Measurements from ENCODE around the gene BAG5.

BAG5 gene

GRCh38 chr14:103563226-103563620, 766 bp upstream of the BAG5 start:
- H3K36me3 ChIP-seq (ENCODE audit: control insufficient read depth in 2 of 2, insufficient read depth in 2 of 2, low read length in 2 of 2) = peaks cover 13 to 24% of the 10 kb centered on the region in 2 donors
- H3K4me1 ChIP-seq (ENCODE audit: control insufficient read depth, insufficient read depth, low read length) = peaks cover 44% of the 10 kb centered on the region
- peak overlapping the region; percentile 80 for H3K27ac ChIP-seq (ENCODE audit: low read length)
- peak overlapping the region; percentile 84 to 87 for H3K4me3 ChIP-seq (ENCODE audit: low read length in 2 of 2)
- no peaks in the 10 kb centered on the region for H3K27me3 ChIP-seq (ENCODE audit: control insufficient read depth in 1 of 2, insufficient read depth in 2 of 2, low read length in 2 of 2)
- peak overlapping the region; percentile 58 to 67 for H3K9ac ChIP-seq (ENCODE audit: low read length in 2 of 2)
- no peaks in the 10 kb centered on the region for H3K9me3 ChIP-seq (ENCODE audit: control insufficient read depth in 2 of 2, low read length in 2 of 2)

GRCh38 chr14:103562179-103562428, 353 bp downstream of the BAG5 start:
- Histone ChIP-seq H3K27ac (ENCODE audit: low read length) (peak overlapping the region; percentile 80), H3K36me3 (ENCODE audit: control insufficient read depth in 2 of 2, insufficient read depth in 2 of 2, low read length in 2 of 2) (peaks cover 13 to 25% of the 10 kb centered on the region in 2 donors), H3K4me3 (ENCODE audit: low read length in 2 of 2) (peak overlapping the region; percentile 87 to 88), H3K4me1 (ENCODE audit: control insufficient read depth, insufficient read depth, low read length) (peaks cover 48% of the 10 kb centered on the region), H3K9me3 (ENCODE audit: control insufficient read depth in 2 of 2, low read length in 2 of 2) (no peaks in the 10 kb centered on the region), H3K9ac (ENCODE audit: low read length in 2 of 2) (peak overlapping the region; percentile 67 to 83), H3K27me3 (ENCODE audit: control insufficient read depth in 1 of 2, insufficient read depth in 2 of 2, low read length in 2 of 2) (no peaks in the 10 kb centered on the region)

GRCh38 chr14:103561381-103562178, 877 bp downstream of the BAG5 start:
- H3K9ac ChIP-seq (ENCODE audit: low read length in 2 of 2) = peak overlapping the region; percentile 67 to 83
- H3K36me3 ChIP-seq (ENCODE audit: control insufficient read depth in 2 of 2, insufficient read depth in 2 of 2, low read length in 2 of 2) = peaks cover 13 to 22% of the 10 kb centered on the region in 2 donors
- H3K9me3 ChIP-seq (ENCODE audit: control insufficient read depth in 2 of 2, low read length in 2 of 2) = no peaks in the 10 kb centered on the region
- peak overlapping the region; percentile 87 to 88 for H3K4me3 ChIP-seq (ENCODE audit: low read length in 2 of 2)
- H3K27ac ChIP-seq (ENCODE audit: low read length) = peak overlapping the region; percentile 80
- H3K4me1 ChIP-seq (ENCODE audit: control insufficient read depth, insufficient read depth, low read length) = peaks cover 47% of the 10 kb centered on the region
- H3K27me3 ChIP-seq (ENCODE audit: control insufficient read depth in 1 of 2, insufficient read depth in 2 of 2, low read length in 2 of 2) = no peaks in the 10 kb centered on the region

GRCh38 chr14:103560691-103561090, 1.8 kb downstream of the BAG5 start:
- H3K27ac ChIP-seq (ENCODE audit: low read length) = no peak overlapping the region
- H3K27me3 ChIP-seq (ENCODE audit: control insufficient read depth in 1 of 2, insufficient read depth in 2 of 2, low read length in 2 of 2) = no peaks in the 10 kb centered on the region
- H3K9ac ChIP-seq (ENCODE audit: low read length in 2 of 2) = peak overlapping the region in 1 of 2 donors; percentile 67
- H3K36me3 ChIP-seq (ENCODE audit: control insufficient read depth in 2 of 2, insufficient read depth in 2 of 2, low read length in 2 of 2) = peaks cover 13 to 20% of the 10 kb centered on the region in 2 donors
- peaks cover 47% of the 10 kb centered on the region for H3K4me1 ChIP-seq (ENCODE audit: control insufficient read depth, insufficient read depth, low read length)
- H3K9me3 ChIP-seq (ENCODE audit: control insufficient read depth in 2 of 2, low read length in 2 of 2) = no peaks in the 10 kb centered on the region
- peak overlapping the region in 1 of 2 donors; percentile 88 for H3K4me3 ChIP-seq (ENCODE audit: low read length in 2 of 2)

GRCh38 chr14:103559766-103560165, 2.7 kb downstream of the BAG5 start:
- H3K4me3 ChIP-seq (ENCODE audit: low read length in 2 of 2) = no peak overlapping the region
- H3K27ac ChIP-seq (ENCODE audit: low read length) = no peak overlapping the region
- peaks cover 13 to 20% of the 10 kb centered on the region in 2 donors for H3K36me3 ChIP-seq (ENCODE audit: control insufficient read depth in 2 of 2, insufficient read depth in 2 of 2, low read length in 2 of 2)
- H3K9me3 ChIP-seq (ENCODE audit: control insufficient read depth in 2 of 2, low read length in 2 of 2) = no peaks in the 10 kb centered on the region
- H3K9ac ChIP-seq (ENCODE audit: low read length in 2 of 2) = no peak overlapping the region
- peaks cover 54% of the 10 kb centered on the region for H3K4me1 ChIP-seq (ENCODE audit: control insufficient read depth, insufficient read depth, low read length)
- H3K27me3 ChIP-seq (ENCODE audit: control insufficient read depth in 1 of 2, insufficient read depth in 2 of 2, low read length in 2 of 2) = no peaks in the 10 kb centered on the region

GRCh38 chr14:103558071-103558882, 4.2 kb downstream of the BAG5 start:
- Histone ChIP-seq H3K9me3 (ENCODE audit: control insufficient read depth in 2 of 2, low read length in 2 of 2) (no peaks in the 10 kb centered on the region), H3K36me3 (ENCODE audit: control insufficient read depth in 2 of 2, insufficient read depth in 2 of 2, low read length in 2 of 2) (peaks cover 13 to 20% of the 10 kb centered on the region in 2 donors), H3K4me1 (ENCODE audit: control insufficient read depth, insufficient read depth, low read length) (peaks cover 56% of the 10 kb centered on the region), H3K27me3 (ENCODE audit: control insufficient read depth in 1 of 2, insufficient read depth in 2 of 2, low read length in 2 of 2) (no peaks in the 10 kb centered on the region), H3K27ac (ENCODE audit: low read length) (peak overlapping the region; percentile 58), H3K4me3 (ENCODE audit: low read length in 2 of 2) (no peak overlapping the region), H3K9ac (ENCODE audit: low read length in 2 of 2) (peak overlapping the region in 1 of 2 donors; percentile 51)

GRCh38 chr14:103556946-103557758, 5.3 kb downstream of the BAG5 start:
- Histone ChIP-seq H3K4me3 (ENCODE audit: low read length in 2 of 2) (peak overlapping the region in 1 of 2 donors; percentile 49), H3K9me3 (ENCODE audit: control insufficient read depth in 2 of 2, low read length in 2 of 2) (no peaks in the 10 kb centered on the region), H3K27ac (ENCODE audit: low read length) (peak overlapping the region; percentile 58), H3K27me3 (ENCODE audit: control insufficient read depth in 1 of 2, insufficient read depth in 2 of 2, low read length in 2 of 2) (no peaks in the 10 kb centered on the region), H3K4me1 (ENCODE audit: control insufficient read depth, insufficient read depth, low read length) (peaks cover 67% of the 10 kb centered on the region), H3K9ac (ENCODE audit: low read length in 2 of 2) (peak overlapping the region in 1 of 2 donors; percentile 42), H3K36me3 (ENCODE audit: control insufficient read depth in 2 of 2, insufficient read depth in 2 of 2, low read length in 2 of 2) (peaks cover 13 to 20% of the 10 kb centered on the region in 2 donors)

- peak overlapping the region; percentile 53 for H3K27ac ChIP-seq (ENCODE audit: low read length)
Observed at GRCh38 chr14:103555559-103556337, 6.7 kb downstream of the BAG5 start.

GRCh38 chr14:103552846-103553210, 9.6 kb downstream of the BAG5 start:
- H3K9ac ChIP-seq (ENCODE audit: low read length in 2 of 2) = peak overlapping the region; percentile 84 to 88
- no peaks in the 10 kb centered on the region for H3K27me3 ChIP-seq (ENCODE audit: control insufficient read depth in 1 of 2, insufficient read depth in 2 of 2, low read length in 2 of 2)
- H3K4me1 ChIP-seq (ENCODE audit: control insufficient read depth, insufficient read depth, low read length) = peaks cover 76% of the 10 kb centered on the region
- H3K4me3 ChIP-seq (ENCODE audit: low read length in 2 of 2) = peak overlapping the region; percentile 34 to 66
- no peaks in the 10 kb centered on the region for H3K9me3 ChIP-seq (ENCODE audit: control insufficient read depth in 2 of 2, low read length in 2 of 2)
- peak overlapping the region; percentile 98 for H3K27ac ChIP-seq (ENCODE audit: low read length)
- no peaks in the 10 kb centered on the region for H3K36me3 ChIP-seq (ENCODE audit: control insufficient read depth in 2 of 2, insufficient read depth in 2 of 2, low read length in 2 of 2)

More at GRCh38 chr14:103555559-103556337, 6.7 kb downstream of the BAG5 start:
- peaks cover 71% of the 10 kb centered on the region for H3K4me1 ChIP-seq (ENCODE audit: control insufficient read depth, insufficient read depth, low read length)
- H3K27me3 ChIP-seq (ENCODE audit: control insufficient read depth in 1 of 2, insufficient read depth in 2 of 2, low read length in 2 of 2) = no peaks in the 10 kb centered on the region
- H3K9ac ChIP-seq (ENCODE audit: low read length in 2 of 2) = no peak overlapping the region
- H3K4me3 ChIP-seq (ENCODE audit: low read length in 2 of 2) = no peak overlapping the region
- peaks cover 13 to 20% of the 10 kb centered on the region in 2 donors for H3K36me3 ChIP-seq (ENCODE audit: control insufficient read depth in 2 of 2, insufficient read depth in 2 of 2, low read length in 2 of 2)
- H3K9me3 ChIP-seq (ENCODE audit: control insufficient read depth in 2 of 2, low read length in 2 of 2) = no peaks in the 10 kb centered on the region
